Right atrium auricular region (tissue), 2 donors: ENCODE measurements around the gene KLK3. TPM values are rescaled to one million over a fixed set of nuclear protein-coding genes. Genes with fewer than 3 reads are reported as not detected.

ENCODE experiments used
- DNase-seq: peaks from one replicate; pipeline ENCODE4 v3.0.0-alpha.2; 2019; ENCODE audit warnings: low spot score
- H3K27ac ChIP-seq, 2 donors: fragments of 200-600 bp; sonication (generic); 1 replicate in 1 of 2; 2 replicates in 1 of 2; pipeline ENCODE4 v1.5.1; 2016 to 2019
- H3K27me3 ChIP-seq, 2 donors: fragments of 200-600 bp; sonication (generic); one replicate each; pipeline versions ENCODE4 v1.5.1 to v1.6.0; 2017 to 2019
- H3K36me3 ChIP-seq: fragments of 200-600 bp; sonication (generic); one replicate; pipeline ENCODE4 v1.5.1; 2016
- H3K4me1 ChIP-seq, 2 donors: fragments of 200-600 bp; sonication (generic); one replicate each; pipeline versions ENCODE4 v1.5.1 to v1.6.0; 2017 to 2019
- H3K4me3 ChIP-seq, 2 donors: fragments of 200-600 bp; sonication (generic); 1 replicate in 1 of 2; 2 replicates in 1 of 2; pipeline ENCODE4 v1.5.1; 2017 to 2019; ENCODE audit warnings: mild to moderate bottlenecking in 1 of 2, moderate library complexity in 1 of 2
- H3K9me3 ChIP-seq, 2 donors: fragments of 200-600 bp; sonication (generic); one replicate each; pipeline ENCODE4 v1.5.1; 2019
- CTCF ChIP-seq, 2 donors: fragments of 200-600 bp; sonication (generic); IDR thresholded peaks; one replicate each; pipeline ENCODE4 v1.5.1; 2019; ENCODE audit warnings: antibody characterized with exemption in 2 of 2
- total RNA-seq, 2 donors: library from RNA; depleted of rRNA; stranded (reverse); fragments of >200 nt; gene quantifications; one replicate each; pipeline ENCODE4 v1.1.0, GENCODE V29; 2016

The KLK3 gene
- total RNA-seq, 2 donors from 2014 or later, result not detected

- no peak overlapping the region for H3K4me3 ChIP-seq
- H3K27me3 ChIP-seq, result no peaks in the 10 kb centered on the region
- no peak for DNase-seq
- H3K27ac ChIP-seq, result no peak overlapping the region
- H3K9me3 ChIP-seq, result no peaks in the 10 kb centered on the region
- H3K36me3 ChIP-seq, result no peaks in the 10 kb centered on the region
- no peaks in the 10 kb centered on the region for H3K4me1 ChIP-seq
- TF ChIP-seq CTCF (IDR thresholded peaks at IDR 0.05), result no peak
These were observed 43.3 kb downstream of the KLK3 start for GRCh38 chr19:50898018-50898417.

- no peaks in the 10 kb centered on the region for H3K4me1 ChIP-seq
- TF ChIP-seq CTCF (IDR thresholded peaks at IDR 0.05), result no peak
- no peak overlapping the region for H3K27ac ChIP-seq
- DNase-seq, result no peak
- no peak overlapping the region for H3K4me3 ChIP-seq
- no peaks in the 10 kb centered on the region for H3K9me3 ChIP-seq
- H3K36me3 ChIP-seq, result no peaks in the 10 kb centered on the region
- no peaks in the 10 kb centered on the region for H3K27me3 ChIP-seq
These were observed 44.9 kb downstream of the KLK3 start for GRCh38 chr19:50899569-50899968.

GRCh38 chr19:50902640-50903039, 47.9 kb downstream of the KLK3 start:
- Histone ChIP-seq H3K4me3 (no peak overlapping the region), H3K27ac (no peak overlapping the region), H3K4me1 (no peaks in the 10 kb centered on the region), H3K27me3 (no peaks in the 10 kb centered on the region), H3K9me3 (no peaks in the 10 kb centered on the region), H3K36me3 (no peaks in the 10 kb centered on the region)
- no peak for TF ChIP-seq CTCF (IDR thresholded peaks at IDR 0.05)
- no peak for DNase-seq

GRCh38 chr19:50906217-50906616, 51.5 kb downstream of the KLK3 start:
- Histone ChIP-seq H3K27ac (no peak overlapping the region), H3K4me1 (peaks cover 0 to 7% of the 10 kb centered on the region in 2 donors), H3K9me3 (no peaks in the 10 kb centered on the region), H3K27me3 (peaks cover 0 to 14% of the 10 kb centered on the region in 2 donors), H3K36me3 (no peaks in the 10 kb centered on the region), H3K4me3 (no peak overlapping the region)
- DNase-seq, result no peak
- peak in 1 of 2 donors; percentile 32 for TF ChIP-seq CTCF (IDR thresholded peaks at IDR 0.05)

GRCh38 chr19:50908336-50908735, 53.6 kb downstream of the KLK3 start:
- peaks cover 0 to 23% of the 10 kb centered on the region in 2 donors for H3K27me3 ChIP-seq
- peaks cover 0 to 7% of the 10 kb centered on the region in 2 donors for H3K4me1 ChIP-seq
- no peak overlapping the region for H3K4me3 ChIP-seq
- no peak overlapping the region for H3K27ac ChIP-seq
- TF ChIP-seq CTCF (IDR thresholded peaks at IDR 0.05), result no peak
- no peaks in the 10 kb centered on the region for H3K9me3 ChIP-seq
- DNase-seq, result no peak
- H3K36me3 ChIP-seq, result no peaks in the 10 kb centered on the region
